Breast epithelium (tissue), 3 donors: ENCODE measurements around the gene ZNF514.

Experiments used
- POLR2A ChIP-seq: fragments of 450-650 bp; IDR thresholded peaks from one replicate; pipeline ENCODE4 v1.6.1; 2016; ENCODE audit warnings: antibody characterized with exemption, mild to moderate bottlenecking, moderate library complexity
- POLR2AphosphoS5 ChIP-seq, 3 donors: sonication (generic); formaldehyde crosslinking; IDR thresholded peaks; one replicate each; pipeline ENCODE4 v1.6.1; 2017; ENCODE audit warnings: antibody characterized with exemption in 3 of 3
- TF ChIP-seq, protein P1 (sequence below), 3 donors: fragments of 450-650 bp; IDR thresholded peaks; one replicate each; pipeline ENCODE4 v1.5.1; 2016 to 2017; ENCODE audit warnings: antibody characterized with exemption in 3 of 3, mild to moderate bottlenecking in 3 of 3, moderate library complexity in 3 of 3

DNA sequence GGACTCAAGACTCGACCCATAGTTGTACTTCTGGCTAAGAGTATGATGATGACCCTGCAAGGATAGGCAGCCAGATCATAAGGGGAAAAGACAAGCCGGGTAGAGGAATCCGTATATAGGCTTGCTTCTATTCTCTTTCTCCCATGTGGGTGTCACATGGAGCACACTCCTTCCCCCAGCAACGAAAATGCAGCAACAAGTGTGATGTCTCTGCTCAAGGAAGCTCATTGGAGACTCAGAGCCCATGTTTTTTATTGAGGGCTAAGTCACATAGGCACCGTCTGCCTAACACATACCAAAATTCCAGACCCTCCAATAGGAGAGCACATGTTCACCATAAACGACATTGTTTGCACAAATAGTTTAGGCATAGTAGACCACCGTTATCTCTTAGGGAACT is 12.3 kb upstream of the ZNF514 start:
- TF ChIP-seq POLR2A, result no peak
- TF ChIP-seq, protein P1, sequence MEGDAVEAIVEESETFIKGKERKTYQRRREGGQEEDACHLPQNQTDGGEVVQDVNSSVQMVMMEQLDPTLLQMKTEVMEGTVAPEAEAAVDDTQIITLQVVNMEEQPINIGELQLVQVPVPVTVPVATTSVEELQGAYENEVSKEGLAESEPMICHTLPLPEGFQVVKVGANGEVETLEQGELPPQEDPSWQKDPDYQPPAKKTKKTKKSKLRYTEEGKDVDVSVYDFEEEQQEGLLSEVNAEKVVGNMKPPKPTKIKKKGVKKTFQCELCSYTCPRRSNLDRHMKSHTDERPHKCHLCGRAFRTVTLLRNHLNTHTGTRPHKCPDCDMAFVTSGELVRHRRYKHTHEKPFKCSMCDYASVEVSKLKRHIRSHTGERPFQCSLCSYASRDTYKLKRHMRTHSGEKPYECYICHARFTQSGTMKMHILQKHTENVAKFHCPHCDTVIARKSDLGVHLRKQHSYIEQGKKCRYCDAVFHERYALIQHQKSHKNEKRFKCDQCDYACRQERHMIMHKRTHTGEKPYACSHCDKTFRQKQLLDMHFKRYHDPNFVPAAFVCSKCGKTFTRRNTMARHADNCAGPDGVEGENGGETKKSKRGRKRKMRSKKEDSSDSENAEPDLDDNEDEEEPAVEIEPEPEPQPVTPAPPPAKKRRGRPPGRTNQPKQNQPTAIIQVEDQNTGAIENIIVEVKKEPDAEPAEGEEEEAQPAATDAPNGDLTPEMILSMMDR (IDR thresholded peaks at IDR 0.05), result no peak
- no peak for TF ChIP-seq POLR2AphosphoS5 (IDR thresholded peaks at IDR 0.05)
